K562 (cell line): ENCODE results near the gene MPHOSPH8. TPM values are rescaled to one million over a fixed set of nuclear protein-coding genes. Genes with fewer than 3 reads are reported as not detected.

Experiments
- HEY1 ChIP-seq: fragments of 250-450 bp; sonication (Bioruptor Pico); IDR thresholded peaks from 2 replicates; pipeline ENCODE4 v1.5.0; 2020; ENCODE audit warnings: mild to moderate bottlenecking, moderate library complexity, borderline replicate concordance
- HMGN3 ChIP-seq: IDR thresholded peaks from 2 replicates; pipeline ENCODE4 v1.6.1; 2011; ENCODE audit warnings: borderline replicate concordance, low read depth, mild to moderate bottlenecking, mixed read lengths, low read length; ENCODE audit not compliant: insufficient read length; ENCODE audit errors: extremely low read depth
- NR2C2 ChIP-seq, 2 experiments: fragments of 200-800 bp in 1 of 2; sonication (Bioruptor generic) in 1 of 2; sonication (generic) in 1 of 2; formaldehyde crosslinking in 1 of 2; IDR thresholded peaks; 2 replicates each; pipeline versions ENCODE4 v1.6.1 to v1.8.0; 2016 to 2022; ENCODE audit warnings: mild to moderate bottlenecking in 1 of 2, missing compliant biosample characterization in 1 of 2, missing genetic modification characterization in 1 of 2, missing genetic modification reagents in 1 of 2
- PHF8 ChIP-seq: fragments of 200-600 bp; sonication (generic); IDR thresholded peaks from 2 replicates; pipeline ENCODE4 v1.6.1; 2012; ENCODE audit warnings: mixed run types, mild to moderate bottlenecking, inconsistent platforms, low read length, moderate library complexity, borderline replicate concordance
- POLR2A ChIP-seq: fragments of 450-650 bp; conservative IDR thresholded peaks from 2 replicates; pipeline ENCODE4 v1.6.1; 2016
- POLR2G ChIP-seq: fragments of 200-400 bp; formaldehyde crosslinking; IDR thresholded peaks from 2 replicates; pipeline ENCODE4 v1.6.1; 2017; ENCODE audit warnings: low read depth, mild to moderate bottlenecking, antibody characterized with exemption, low read length, moderate library complexity
- PTRF ChIP-seq: fragments of 450-650 bp; IDR thresholded peaks from 2 replicates; pipeline ENCODE4 v1.6.1; 2016; ENCODE audit warnings: mild to moderate bottlenecking, missing genetic modification characterization, missing compliant biosample characterization
- SIN3A ChIP-seq, 2 experiments: fragments of 150-350 bp in 1 of 2; IDR thresholded peaks; 2 replicates each; pipeline ENCODE4 v1.6.1; 2011 to 2016; ENCODE audit warnings: borderline replicate concordance in 2 of 2, low read depth in 2 of 2, low read length in 2 of 2, mild to moderate bottlenecking in 2 of 2, moderate library complexity in 2 of 2; ENCODE audit not compliant: control insufficient read depth in 1 of 2
- TFAM ChIP-seq: fragments of 250-450 bp; sonication (Bioruptor Pico); conservative IDR thresholded peaks from 2 replicates; pipeline ENCODE4 v1.5.0; 2021; ENCODE audit warnings: mild to moderate bottlenecking, moderate library complexity
- ZBTB7A ChIP-seq: IDR thresholded peaks from 2 replicates; pipeline ENCODE4 v1.6.1; 2011; ENCODE audit warnings: low read depth, mild to moderate bottlenecking, low read length, moderate library complexity, borderline replicate concordance; ENCODE audit not compliant: control insufficient read depth
- ZNF23 ChIP-seq: fragments of 250-450 bp; sonication (Bioruptor Pico); IDR thresholded peaks from 2 replicates; pipeline ENCODE4 v1.4.0; 2020; ENCODE audit warnings: mild to moderate bottlenecking
- ZNF311 ChIP-seq: fragments of 250-450 bp; sonication (Bioruptor Pico); IDR thresholded peaks from 2 replicates; pipeline ENCODE4 v1.4.0; 2020; ENCODE audit warnings: mild to moderate bottlenecking, moderate library complexity
- polyA plus RNA-seq, 8 experiments: library from polyadenylated mRNA; depleted of rRNA in 4 of 8; stranded (reverse) in 5 of 8; unstranded in 3 of 8; fragments of >200 nt; fragmentation: Nextera tagmentation in 2 of 8; fragmentation: Illumina TruSeq in 1 of 8; extraction: Ambion mirVana in 2 of 8; extraction: Trizol in 1 of 8; gene quantifications; 2 replicates each; pipeline versions ENCODE4 v1.2.1 to v1.2.3, GENCODE V29; 2011 to 2014; ENCODE audit warnings: inconsistent platforms in 1 of 8, missing spikeins in 1 of 8
- total RNA-seq, 7 experiments: library from RNA; depleted of rRNA in 6 of 7; stranded (reverse); fragments of >200 nt in 6 of 7; fragmentation: Illumina TruSeq in 2 of 7; extraction: Trizol in 2 of 7; gene quantifications; 2 replicates each; pipeline versions ENCODE4 v1.2.1 to v1.2.3, GENCODE V29; 2011 to 2021; ENCODE audit warnings: low replicate concordance in 1 of 7
- TF ChIP-seq, protein P1 (sequence below), 2 experiments: fragments of 450-650 bp in 1 of 2; sonication (generic) in 1 of 2; formaldehyde crosslinking in 1 of 2; IDR thresholded peaks; 2 replicates each; pipeline versions ENCODE4 v1.7.1 to v1.9.0; 2016 to 2022; ENCODE audit warnings: inconsistent platforms in 1 of 2, mild to moderate bottlenecking in 1 of 2, missing genetic modification reagents in 1 of 2
- TF ChIP-seq, protein P2 (sequence below), 2 experiments: IDR thresholded peaks; 2 replicates each; pipeline ENCODE4 v1.6.1; 2011; ENCODE audit warnings: borderline replicate concordance in 1 of 2, control low read depth in 1 of 2, low read depth in 1 of 2, low read length in 1 of 2, mild to moderate bottlenecking in 1 of 2, mixed read lengths in 1 of 2, moderate library complexity in 1 of 2; ENCODE audit not compliant: insufficient read depth in 1 of 2, insufficient read length in 1 of 2, poor library complexity in 1 of 2, severe bottlenecking in 1 of 2; ENCODE audit errors: extremely low read depth in 1 of 2

Gene MPHOSPH8
- total and polyA plus RNA-seq, 9 of the 15 experiments (the other 6 are each of a cell fraction or from before 2014, with no cell fraction given): 10.3 to 24.8 (median 16.6) TPM

DNA sequence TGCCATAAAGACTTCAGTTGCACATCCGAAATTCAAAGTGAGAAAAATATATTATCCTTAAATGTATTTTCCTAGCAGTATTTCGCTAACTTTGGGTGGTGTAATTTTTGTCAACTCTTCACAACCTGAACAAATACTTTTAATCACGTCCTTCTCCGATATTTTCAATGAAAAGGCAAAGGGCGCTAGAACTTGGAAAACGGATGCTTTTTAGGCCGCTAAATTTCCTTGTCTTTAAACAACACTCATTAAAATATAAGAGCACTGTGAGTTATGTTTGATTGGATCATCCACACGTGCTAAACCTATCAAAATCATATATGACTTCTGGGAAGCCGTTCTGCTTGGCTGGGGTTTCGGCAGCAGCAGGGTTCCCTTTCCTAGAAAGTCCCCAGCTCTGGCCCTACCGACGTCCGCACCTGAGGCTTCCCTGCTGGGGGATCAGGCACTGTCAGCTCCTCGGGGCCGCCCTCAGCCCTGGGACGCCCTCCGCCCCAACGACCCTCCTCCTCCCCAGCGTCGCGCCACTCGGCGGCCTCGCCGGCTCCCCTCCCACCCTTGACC, 462 bp upstream of the MPHOSPH8 start (continued):
- TF ChIP-seq, protein P1, sequence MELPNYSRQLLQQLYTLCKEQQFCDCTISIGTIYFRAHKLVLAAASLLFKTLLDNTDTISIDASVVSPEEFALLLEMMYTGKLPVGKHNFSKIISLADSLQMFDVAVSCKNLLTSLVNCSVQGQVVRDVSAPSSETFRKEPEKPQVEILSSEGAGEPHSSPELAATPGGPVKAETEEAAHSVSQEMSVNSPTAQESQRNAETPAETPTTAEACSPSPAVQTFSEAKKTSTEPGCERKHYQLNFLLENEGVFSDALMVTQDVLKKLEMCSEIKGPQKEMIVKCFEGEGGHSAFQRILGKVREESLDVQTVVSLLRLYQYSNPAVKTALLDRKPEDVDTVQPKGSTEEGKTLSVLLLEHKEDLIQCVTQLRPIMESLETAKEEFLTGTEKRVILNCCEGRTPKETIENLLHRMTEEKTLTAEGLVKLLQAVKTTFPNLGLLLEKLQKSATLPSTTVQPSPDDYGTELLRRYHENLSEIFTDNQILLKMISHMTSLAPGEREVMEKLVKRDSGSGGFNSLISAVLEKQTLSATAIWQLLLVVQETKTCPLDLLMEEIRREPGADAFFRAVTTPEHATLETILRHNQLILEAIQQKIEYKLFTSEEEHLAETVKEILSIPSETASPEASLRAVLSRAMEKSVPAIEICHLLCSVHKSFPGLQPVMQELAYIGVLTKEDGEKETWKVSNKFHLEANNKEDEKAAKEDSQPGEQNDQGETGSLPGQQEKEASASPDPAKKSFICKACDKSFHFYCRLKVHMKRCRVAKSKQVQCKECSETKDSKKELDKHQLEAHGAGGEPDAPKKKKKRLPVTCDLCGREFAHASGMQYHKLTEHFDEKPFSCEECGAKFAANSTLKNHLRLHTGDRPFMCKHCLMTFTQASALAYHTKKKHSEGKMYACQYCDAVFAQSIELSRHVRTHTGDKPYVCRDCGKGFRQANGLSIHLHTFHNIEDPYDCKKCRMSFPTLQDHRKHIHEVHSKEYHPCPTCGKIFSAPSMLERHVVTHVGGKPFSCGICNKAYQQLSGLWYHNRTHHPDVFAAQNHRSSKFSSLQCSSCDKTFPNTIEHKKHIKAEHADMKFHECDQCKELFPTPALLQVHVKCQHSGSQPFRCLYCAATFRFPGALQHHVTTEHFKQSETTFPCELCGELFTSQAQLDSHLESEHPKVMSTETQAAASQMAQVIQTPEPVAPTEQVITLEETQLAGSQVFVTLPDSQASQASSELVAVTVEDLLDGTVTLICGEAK (IDR thresholded peaks at IDR 0.05): peak; percentile 30; the same call in 1 of the 2 replicates
- TF ChIP-seq, protein P1 (CRISPR knock-in tag; IDR thresholded peaks at IDR 0.05): no peak
- TF ChIP-seq ZNF311 (CRISPR knock-in tag): no peak
- TF ChIP-seq SIN3A (IDR thresholded peaks at IDR 0.05; ENCODE audit: borderline replicate concordance in 2 of 2, control insufficient read depth in 1 of 2, low read depth in 2 of 2, low read length in 2 of 2): 0 out of 4 replicates have a peak, but pooled peaks have one; percentile 4 to 12
- peak; percentile 65; the same call in 1 of the 2 replicates for TF ChIP-seq PHF8
- TF ChIP-seq, protein P2, sequence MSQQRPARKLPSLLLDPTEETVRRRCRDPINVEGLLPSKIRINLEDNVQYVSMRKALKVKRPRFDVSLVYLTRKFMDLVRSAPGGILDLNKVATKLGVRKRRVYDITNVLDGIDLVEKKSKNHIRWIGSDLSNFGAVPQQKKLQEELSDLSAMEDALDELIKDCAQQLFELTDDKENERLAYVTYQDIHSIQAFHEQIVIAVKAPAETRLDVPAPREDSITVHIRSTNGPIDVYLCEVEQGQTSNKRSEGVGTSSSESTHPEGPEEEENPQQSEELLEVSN (IDR thresholded peaks at IDR 0.05; ENCODE audit: borderline replicate concordance in 1 of 2, extremely low read depth in 1 of 2, insufficient read depth in 1 of 2, insufficient read length in 1 of 2, low read depth in 1 of 2, low read length in 1 of 2, poor library complexity in 1 of 2, severe bottlenecking in 1 of 2): peak in 1 of 2 experiments; percentile 35
- TF ChIP-seq POLR2G: peak; percentile 83
- TF ChIP-seq NR2C2 (CRISPR knock-in tag; IDR thresholded peaks at IDR 0.05): 0 out of 2 replicates have a peak, but pooled peaks have one; percentile 57
- peak; percentile 96 for TF ChIP-seq NR2C2 (tag; IDR thresholded peaks at IDR 0.05)
- 0 out of 2 replicates have a peak, but pooled peaks have one; percentile 38 for TF ChIP-seq POLR2A
- TF ChIP-seq PTRF (tag): no peak
- no peak for TF ChIP-seq ZNF23 (CRISPR knock-in tag)
- TF ChIP-seq ZBTB7A: peak; percentile 80
- no peak for TF ChIP-seq TFAM
- no peak for TF ChIP-seq HEY1 (CRISPR knock-in tag)
- peak; percentile 11 for TF ChIP-seq HMGN3
